Measurements from ENCODE around the gene INVS.
"Not testable (repeated sequence)": the region's sequence is repeated elsewhere in the genome, so short reads cannot be mapped to it uniquely, and the experiment has no call there.

Gene INVS

GRCh38 chr9:100202806-100203205, 103.8 kb downstream of the INVS start:
- no peak for DNase-seq

GRCh38 chr9:100204796-100205195, 105.8 kb downstream of the INVS start:
- no peak for DNase-seq

GRCh38 chr9:100206899-100207298, 107.9 kb downstream of the INVS start:
- DNase-seq = no peak

- DNase-seq = no peak
Observed at GRCh38 chr9:100208673-100209072, 109.6 kb downstream of the INVS start.

- no peak for DNase-seq
Observed at GRCh38 chr9:100211476-100211875, 112.4 kb downstream of the INVS start.

GRCh38 chr9:100213730-100214477, 114.9 kb downstream of the INVS start:
- no peak for DNase-seq

- peak; percentile 78 to 79 for DNase-seq
Observed at GRCh38 chr9:100216178-100216787, 117.2 kb downstream of the INVS start.

GRCh38 chr9:100217536-100217935, 118.5 kb downstream of the INVS start:
- DNase-seq = no peak

GRCh38 chr9:100219347-100219746, 120.3 kb downstream of the INVS start:
- no peak for DNase-seq

- no peak for DNase-seq
Observed at GRCh38 chr9:100220936-100221335, 121.9 kb downstream of the INVS start.

GRCh38 chr9:100221538-100221937, 122.5 kb downstream of the INVS start:
- DNase-seq = no peak

GRCh38 chr9:100222674-100223073, 123.6 kb downstream of the INVS start:
- DNase-seq = no peak

GRCh38 chr9:100227636-100228035, 128.6 kb downstream of the INVS start:
- no peak for DNase-seq

- DNase-seq = no peak
Observed at GRCh38 chr9:100228352-100228869, 129.4 kb downstream of the INVS start.

GRCh38 chr9:100229136-100229535, 130.1 kb downstream of the INVS start:
- no peak for DNase-seq

- DNase-seq = no peak
Observed at GRCh38 chr9:100229561-100229960, 130.5 kb downstream of the INVS start.

GRCh38 chr9:100236986-100237385, 137.9 kb downstream of the INVS start:
- not testable (repeated sequence) for DNase-seq

- no peak for DNase-seq
Observed at GRCh38 chr9:100240512-100240911, 141.5 kb downstream of the INVS start.

- no peak for DNase-seq
Observed at GRCh38 chr9:100267211-100267610, 168.2 kb downstream of the INVS start.

GRCh38 chr9:100268271-100268670, 169.2 kb downstream of the INVS start:
- DNase-seq = no peak

- no peak for DNase-seq
Observed at GRCh38 chr9:100269656-100270055, 170.6 kb downstream of the INVS start.

GRCh38 chr9:100277166-100277979, 178.3 kb downstream of the INVS start:
- no peak for DNase-seq

GRCh38 chr9:100281066-100281465, 182.0 kb downstream of the INVS start:
- DNase-seq = no peak
